Left lung (tissue), 10 donors: ENCODE results near the gene ZCCHC7. TPM values are rescaled to one million over a fixed set of nuclear protein-coding genes. Genes with fewer than 3 reads are reported as not detected.
A peak's percentile ranks its signal among the peaks of the same experiment; 100 is the strongest.

Experiments
- ATAC-seq: fragments of 200-7000 bp; cut with Tn5 transposase; one replicate; pipeline ENCODE4 v1.9.1; 2020; ENCODE audit warnings: moderate library complexity
- DNase-seq, 4 donors: peaks; one replicate each; pipeline ENCODE4 v3.0.0-alpha.2; 2013 to 2020
- H3K27ac ChIP-seq, 2 donors: fragments of 200-600 bp; sonication (generic) in 1 of 2; one replicate each; pipeline versions ENCODE4 v1.5.0 to v1.8.0; 2020 to 2021
- H3K27me3 ChIP-seq, 2 donors: fragments of 200-600 bp; sonication (generic) in 1 of 2; one replicate each; pipeline versions ENCODE4 v1.5.0 to v1.8.0; 2020 to 2021
- H3K36me3 ChIP-seq, 2 donors: fragments of 200-600 bp; sonication (generic) in 1 of 2; one replicate each; pipeline versions ENCODE4 v1.5.0 to v1.8.0; 2020 to 2021
- H3K4me1 ChIP-seq, 2 donors: fragments of 200-600 bp; one replicate each; pipeline ENCODE4 v1.8.0; 2021
- H3K4me3 ChIP-seq, 2 donors: fragments of 200-600 bp; sonication (generic) in 1 of 2; one replicate each; pipeline versions ENCODE4 v1.5.0 to v1.8.0; 2020 to 2021; ENCODE audit warnings: mild to moderate bottlenecking in 1 of 2
- H3K9me3 ChIP-seq, 2 donors: fragments of 200-600 bp; sonication (generic) in 1 of 2; one replicate each; pipeline versions ENCODE4 v1.5.0 to v1.8.0; 2020 to 2021
- intact Hi-C, 2 donors: fragments of 100-400 bp; cut with DNase I; formaldehyde crosslinking; loops; one replicate each; pipeline versions ENCODE4 v1.11.2 to v1.14.2; 2022
- polyA plus RNA-seq, 6 donors: library from polyadenylated mRNA; unstranded; fragments of 120-200 nt; gene quantifications; one replicate each; pipeline ENCODE4 v1.2.1, GENCODE V29; 2013; ENCODE audit not compliant: insufficient read length in 6 of 6
- total RNA-seq, 2 donors: library from RNA; stranded (reverse); fragmentation: NEBNext Ultra II Directional; extraction: Animal tissue kit (Norgen Biotek cat#: 25700); gene quantifications; one replicate each; pipeline ENCODE4 v1.2.1, GENCODE V29; 2021
- TF ChIP-seq, protein P1 (sequence below), 2 donors: fragments of 200-600 bp; sonication (generic) in 1 of 2; IDR thresholded peaks; one replicate each; pipeline versions ENCODE4 v1.5.0 to v1.8.0; 2021; ENCODE audit warnings: antibody characterized with exemption in 2 of 2
- donor health status: DM: no; HTN: yes; CAD: no.
- donor health status: DM: no; HTN: no; CAD: no.

ZCCHC7 gene
- total and polyA plus RNA-seq, 8 donors = 16.0 to 26.0 (median 22.6) TPM

DNA sequence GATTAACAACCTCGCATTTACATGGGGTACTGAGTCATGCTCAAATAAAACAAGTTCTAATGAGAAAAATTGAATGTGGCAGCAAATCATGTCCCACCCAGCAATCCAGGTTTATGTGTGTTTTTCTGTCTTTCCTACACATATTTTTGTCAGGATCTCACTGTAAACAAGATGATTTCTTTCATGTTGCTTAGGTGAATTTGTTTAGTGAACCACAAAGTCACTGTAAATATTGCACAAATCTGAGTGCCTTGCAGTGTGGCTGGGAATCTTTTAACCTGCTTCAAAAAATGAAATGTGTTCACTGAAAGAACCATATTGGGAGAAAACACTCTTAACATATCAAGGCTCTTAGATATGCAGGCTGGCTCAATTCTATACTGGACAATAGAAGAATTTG, 23.1 kb upstream of the ZCCHC7 start:
- H3K4me1 ChIP-seq = no peaks in the 10 kb centered on the region
- DNase-seq (no peak), ATAC-seq (no peak)
- no peaks in the 10 kb centered on the region for H3K27me3 ChIP-seq
- no peaks in the 10 kb centered on the region for H3K36me3 ChIP-seq
- intact Hi-C loops = no loop called here
- TF ChIP-seq, protein P1, sequence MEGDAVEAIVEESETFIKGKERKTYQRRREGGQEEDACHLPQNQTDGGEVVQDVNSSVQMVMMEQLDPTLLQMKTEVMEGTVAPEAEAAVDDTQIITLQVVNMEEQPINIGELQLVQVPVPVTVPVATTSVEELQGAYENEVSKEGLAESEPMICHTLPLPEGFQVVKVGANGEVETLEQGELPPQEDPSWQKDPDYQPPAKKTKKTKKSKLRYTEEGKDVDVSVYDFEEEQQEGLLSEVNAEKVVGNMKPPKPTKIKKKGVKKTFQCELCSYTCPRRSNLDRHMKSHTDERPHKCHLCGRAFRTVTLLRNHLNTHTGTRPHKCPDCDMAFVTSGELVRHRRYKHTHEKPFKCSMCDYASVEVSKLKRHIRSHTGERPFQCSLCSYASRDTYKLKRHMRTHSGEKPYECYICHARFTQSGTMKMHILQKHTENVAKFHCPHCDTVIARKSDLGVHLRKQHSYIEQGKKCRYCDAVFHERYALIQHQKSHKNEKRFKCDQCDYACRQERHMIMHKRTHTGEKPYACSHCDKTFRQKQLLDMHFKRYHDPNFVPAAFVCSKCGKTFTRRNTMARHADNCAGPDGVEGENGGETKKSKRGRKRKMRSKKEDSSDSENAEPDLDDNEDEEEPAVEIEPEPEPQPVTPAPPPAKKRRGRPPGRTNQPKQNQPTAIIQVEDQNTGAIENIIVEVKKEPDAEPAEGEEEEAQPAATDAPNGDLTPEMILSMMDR (IDR thresholded peaks at IDR 0.05) = no peak
- H3K4me3 ChIP-seq = no peak overlapping the region
- no peaks in the 10 kb centered on the region for H3K9me3 ChIP-seq
- H3K27ac ChIP-seq = no peak overlapping the region

DNA sequence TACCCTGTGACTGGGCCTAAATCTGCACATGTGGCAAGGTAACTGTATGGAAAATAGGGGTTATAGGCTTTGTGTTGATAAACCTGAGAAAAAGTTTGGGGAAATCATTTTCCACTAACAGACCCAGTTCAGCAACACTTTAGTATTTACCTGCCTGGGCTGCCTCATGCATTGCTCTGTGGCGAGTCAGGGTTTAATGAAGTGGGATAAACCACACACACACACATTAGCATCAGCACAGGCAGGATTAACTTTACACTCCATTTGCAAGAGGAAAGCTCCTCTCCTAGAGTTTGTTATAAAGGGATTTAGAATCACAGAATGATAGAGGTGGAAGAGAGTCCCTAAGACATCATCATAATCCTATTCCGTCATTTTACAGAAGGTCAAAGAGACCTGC, 20.0 kb upstream of the ZCCHC7 start:
- intact Hi-C loops = no loop called here
- H3K27me3 ChIP-seq = no peaks in the 10 kb centered on the region
- TF ChIP-seq, protein P1 (IDR thresholded peaks at IDR 0.05) = no peak
- no peaks in the 10 kb centered on the region for H3K36me3 ChIP-seq
- no peak overlapping the region for H3K27ac ChIP-seq
- no peaks in the 10 kb centered on the region for H3K4me1 ChIP-seq
- ATAC-seq (peak; percentile 33), DNase-seq (no peak)
- no peaks in the 10 kb centered on the region for H3K9me3 ChIP-seq
- H3K4me3 ChIP-seq = no peak overlapping the region

DNA sequence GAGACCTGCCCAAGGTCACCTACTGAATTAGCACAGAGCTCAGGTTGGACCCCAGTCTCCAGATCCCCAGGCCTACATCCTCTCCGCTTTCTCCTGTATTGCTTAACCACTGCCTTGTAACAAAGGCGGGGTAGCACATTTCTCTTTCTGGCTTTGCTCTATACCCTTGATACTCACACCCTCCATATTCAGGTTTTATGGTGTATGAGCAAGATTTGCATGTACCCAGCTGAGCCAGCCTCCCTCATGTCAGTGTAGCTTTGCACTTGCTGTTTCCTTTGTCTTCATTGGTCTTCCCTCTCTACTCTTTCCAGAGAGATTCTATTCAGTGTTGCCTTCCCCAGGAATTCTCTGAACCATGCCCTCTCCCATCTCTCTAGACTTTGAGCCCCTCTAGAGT, 19.6 kb upstream of the ZCCHC7 start:
- intact Hi-C loops = no loop called here
- Histone ChIP-seq H3K27me3 (no peaks in the 10 kb centered on the region), H3K4me1 (no peaks in the 10 kb centered on the region), H3K36me3 (no peaks in the 10 kb centered on the region), H3K4me3 (no peak overlapping the region), H3K9me3 (no peaks in the 10 kb centered on the region), H3K27ac (no peak overlapping the region)
- TF ChIP-seq, protein P1 (IDR thresholded peaks at IDR 0.05) = no peak
- ATAC-seq (no peak), DNase-seq (no peak)

DNA sequence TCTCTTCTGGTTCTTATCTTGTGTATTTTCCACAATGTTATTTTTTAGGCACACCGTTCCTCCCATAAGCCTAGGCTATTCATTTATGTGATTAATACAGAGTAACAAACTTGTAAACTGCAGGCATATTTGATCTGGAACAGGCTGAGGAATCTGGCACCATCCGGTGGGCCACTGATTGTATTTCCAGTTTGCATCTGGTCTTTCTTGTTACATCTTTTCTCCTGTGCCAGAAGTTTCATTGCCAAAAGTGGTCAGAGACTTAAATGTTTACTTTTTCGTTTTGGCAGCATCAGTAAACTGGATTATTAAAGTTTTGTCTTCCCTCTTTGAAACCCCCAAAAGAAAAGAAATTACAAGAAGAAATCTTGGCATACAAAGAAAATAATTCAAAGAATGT, 17.9 kb upstream of the ZCCHC7 start:
- H3K4me3 ChIP-seq = no peak overlapping the region
- ATAC-seq = no peak
- no peaks in the 10 kb centered on the region for H3K4me1 ChIP-seq
- no peaks in the 10 kb centered on the region for H3K9me3 ChIP-seq
- H3K36me3 ChIP-seq = no peaks in the 10 kb centered on the region
- peak in 1 of 4 donors; percentile 9 for DNase-seq
- no peaks in the 10 kb centered on the region for H3K27me3 ChIP-seq
- H3K27ac ChIP-seq = no peak overlapping the region
- TF ChIP-seq, protein P1 (IDR thresholded peaks at IDR 0.05) = no peak
- intact Hi-C loops = no loop called here

DNA sequence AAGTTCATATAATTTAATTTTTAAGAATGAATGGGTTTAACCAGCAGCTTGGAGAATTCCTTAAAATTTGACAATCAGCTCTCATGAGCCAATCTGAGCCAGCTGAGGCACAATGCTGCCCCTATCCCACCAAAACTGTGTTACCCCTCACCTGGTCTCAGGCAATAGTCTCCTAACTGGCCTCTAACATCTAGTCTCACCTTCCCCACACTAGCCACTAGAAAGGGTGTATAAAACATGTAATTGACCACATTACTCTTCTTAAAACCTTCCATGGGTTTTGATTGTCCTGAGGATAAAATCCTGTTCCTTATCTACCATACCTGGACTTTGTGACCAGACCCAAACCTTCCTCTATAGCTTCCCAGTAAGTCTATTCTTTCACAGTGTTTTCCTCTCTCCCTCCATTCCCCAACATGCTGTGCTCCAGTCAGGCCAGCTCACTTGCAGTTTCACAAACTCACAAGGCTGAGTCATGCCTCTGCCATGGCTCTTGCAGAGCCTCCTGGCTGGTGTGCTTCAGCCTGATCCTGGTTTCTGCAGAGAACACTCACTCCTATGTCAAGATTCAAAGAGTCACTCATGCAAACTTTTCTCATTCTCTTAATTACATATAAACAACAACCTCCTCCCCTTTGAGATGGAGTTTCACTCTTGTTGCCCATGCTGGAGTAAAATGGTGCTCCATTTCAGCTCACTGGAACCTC, 16.0 kb upstream of the ZCCHC7 start:
- peak; percentile 56 for ATAC-seq
- no peak overlapping the region for H3K27ac ChIP-seq
- TF ChIP-seq, protein P1 (IDR thresholded peaks at IDR 0.05) = no peak
- DNase-seq = no peak
- H3K36me3 ChIP-seq = no peaks in the 10 kb centered on the region
- H3K27me3 ChIP-seq = peaks cover 0 to 5% of the 10 kb centered on the region in 2 donors
- intact Hi-C loops = no loop called here
- H3K4me3 ChIP-seq = no peak overlapping the region
- H3K9me3 ChIP-seq = no peaks in the 10 kb centered on the region
- H3K4me1 ChIP-seq = no peaks in the 10 kb centered on the region
